GM18858 (cell line): ENCODE measurements around the gene BYSL.

Source experiments
- ATAC-seq: cut with Tn5 transposase; IDR thresholded peaks from one replicate; pipeline ENCODE4 v1.9.1; 2021; ENCODE audit not compliant: unreplicated experiment

BYSL gene

GRCh38 chr6:41920921-41921711 is at the start of gene BYSL, which contains the start of gene MED20:
Gene BYSL, plus strand, starts transcription at chr6:41921499. Its CDS starts 64 bp downstream, at chr6:41921563.
Gene MED20, minus strand, starts transcription at chr6:41921139. Its CDS starts 121 bp downstream, at chr6:41921018.
- ATAC-seq: peak; percentile 81

- ATAC-seq: no peak
Measured at GRCh38 chr6:41871691-41872090, 49.6 kb upstream of the BYSL start.

GRCh38 chr6:41872147-41872546 is 49.2 kb upstream of the BYSL start:
- no peak for ATAC-seq

GRCh38 chr6:41874741-41875140 is 46.6 kb upstream of the BYSL start:
- no peak for ATAC-seq

- ATAC-seq: no peak
Measured at GRCh38 chr6:41877051-41877680, 44.1 kb upstream of the BYSL start.

- ATAC-seq: no peak
Measured at GRCh38 chr6:41878246-41878645, 43.1 kb upstream of the BYSL start.

- no peak for ATAC-seq
Measured at GRCh38 chr6:41878961-41879405, 42.3 kb upstream of the BYSL start.

- ATAC-seq: no peak
Measured at GRCh38 chr6:41881506-41881905, 39.8 kb upstream of the BYSL start.

GRCh38 chr6:41884957-41885356 is 36.3 kb upstream of the BYSL start:
- no peak for ATAC-seq

- no peak for ATAC-seq
Measured at GRCh38 chr6:41885930-41886329, 35.4 kb upstream of the BYSL start.

GRCh38 chr6:41887331-41887751 is 34.0 kb upstream of the BYSL start:
- no peak for ATAC-seq

- no peak for ATAC-seq
Measured at GRCh38 chr6:41892921-41893564, 28.3 kb upstream of the BYSL start.

- ATAC-seq: peak; percentile 12
Measured at GRCh38 chr6:41894366-41895299, 26.7 kb upstream of the BYSL start.

- ATAC-seq: peak; percentile 59
Measured at GRCh38 chr6:41895300-41896233, 25.7 kb upstream of the BYSL start, which contains the start of gene USP49. Gene USP49, minus strand, starts transcription at chr6:41895375. Its CDS starts 88,392 bp downstream, at chr6:41806983.

- ATAC-seq: no peak
Measured at GRCh38 chr6:41896281-41896680, 25.0 kb upstream of the BYSL start.

GRCh38 chr6:41900861-41901260 is 20.4 kb upstream of the BYSL start:
- ATAC-seq: no peak

- ATAC-seq: no peak
Measured at GRCh38 chr6:41901882-41902519, 19.3 kb upstream of the BYSL start.

GRCh38 chr6:41909727-41910126 is 11.6 kb upstream of the BYSL start:
- no peak for ATAC-seq

GRCh38 chr6:41914343-41914742 is 7.0 kb upstream of the BYSL start:
- no peak for ATAC-seq
